Stomach (tissue), 9 donors: Measurements from ENCODE around the gene HSD11B1. TPM values are rescaled to one million over a fixed set of nuclear protein-coding genes. Genes with fewer than 3 reads are reported as not detected.

Source experiments
- DNase-seq, 2 donors: peaks; one replicate each; pipeline versions ENCODE4 v3.0.0 to v3.0.0-alpha.2; 2013 to 2019
- H3K27ac ChIP-seq, 5 donors: fragments of 200-600 bp in 4 of 5; sonication (generic) in 4 of 5; one replicate each; pipeline ENCODE4 v1.5.1; 2013 to 2019; ENCODE audit warnings: mild to moderate bottlenecking in 1 of 5, moderate library complexity in 1 of 5
- H3K27me3 ChIP-seq, 3 donors: fragments of 200-600 bp; sonication (generic); one replicate each; pipeline ENCODE4 v1.5.1; 2017 to 2019; ENCODE audit warnings: mixed run types in 1 of 3
- H3K36me3 ChIP-seq, 4 donors: fragments of 200-600 bp; sonication (generic); 1 replicate in 3 of 4; 2 replicates in 1 of 4; pipeline ENCODE4 v1.5.1; 2016 to 2019
- H3K4me1 ChIP-seq, 4 donors: fragments of 200-600 bp; sonication (generic); one replicate each; pipeline ENCODE4 v1.5.1; 2016 to 2019
- H3K4me3 ChIP-seq, 4 donors: fragments of 200-600 bp; sonication (generic) in 3 of 4; one replicate each; pipeline ENCODE4 v1.5.1; 2016 to 2019; ENCODE audit warnings: mild to moderate bottlenecking in 1 of 4
- H3K9me3 ChIP-seq, 4 donors: fragments of 200-600 bp; sonication (generic); one replicate each; pipeline ENCODE4 v1.5.1; 2016 to 2019
- CTCF ChIP-seq, 7 experiments: fragments of 450-650 bp in 4 of 7; fragments of 200-600 bp in 3 of 7; sonication (generic) in 3 of 7; IDR thresholded peaks; one replicate each; pipeline ENCODE4 v1.5.1; 2016 to 2019; ENCODE audit warnings: antibody characterized with exemption in 7 of 7, control low read depth in 2 of 7, mild to moderate bottlenecking in 1 of 7
- EP300 ChIP-seq: sonication (generic); formaldehyde crosslinking; IDR thresholded peaks from one replicate; pipeline ENCODE4 v1.6.1; 2017; ENCODE audit warnings: antibody characterized with exemption
- POLR2A ChIP-seq, 4 donors: fragments of 450-650 bp; IDR thresholded peaks; one replicate each; pipeline ENCODE4 v1.6.1; 2016; ENCODE audit warnings: antibody characterized with exemption in 4 of 4, control low read depth in 2 of 4, mild to moderate bottlenecking in 1 of 4, moderate library complexity in 1 of 4
- POLR2AphosphoS5 ChIP-seq, 3 donors: sonication (generic); formaldehyde crosslinking; IDR thresholded peaks; one replicate each; pipeline ENCODE4 v1.6.1; 2016; ENCODE audit warnings: antibody characterized with exemption in 3 of 3
- WGBS, 5 donors: extraction: QIAGEN DNeasy Blood & Tissue Kit in 3 of 5; methylation state at CpG; one replicate each; pipeline versions ENCODE4 v1.1.5 to v1.1.7; 2013 to 2018; 5-methylcytosine and 5-hydroxymethylcytosine counted together
- intact Hi-C: fragments of 100-400 bp; cut with DNase I; formaldehyde crosslinking; loops from one replicate; pipeline ENCODE4 v1.15.1; 2023; ENCODE audit warnings: low total_unique reads
- polyA plus RNA-seq, 3 donors: library from polyadenylated mRNA; stranded (reverse); fragments of 200-250 nt; gene quantifications; one replicate each; pipeline ENCODE4 v1.2.3, GENCODE V29; 2013
- total RNA-seq, 5 donors: library from RNA; depleted of rRNA; stranded (reverse); fragments of >200 nt; gene quantifications; one replicate each; pipeline versions ENCODE4 v1.1.0 to v1.2.3, GENCODE V29; 2014 to 2016
- donor health status: healthy with polysubstance abuse.
- donor health status: Bipolar disorder and iron deficiency.
- donor health status: healthy.

HSD11B1 gene
- total and polyA plus RNA-seq, 8 donors: 1.5 to 14.0 (median 2.6) TPM; not detected in 2

DNA sequence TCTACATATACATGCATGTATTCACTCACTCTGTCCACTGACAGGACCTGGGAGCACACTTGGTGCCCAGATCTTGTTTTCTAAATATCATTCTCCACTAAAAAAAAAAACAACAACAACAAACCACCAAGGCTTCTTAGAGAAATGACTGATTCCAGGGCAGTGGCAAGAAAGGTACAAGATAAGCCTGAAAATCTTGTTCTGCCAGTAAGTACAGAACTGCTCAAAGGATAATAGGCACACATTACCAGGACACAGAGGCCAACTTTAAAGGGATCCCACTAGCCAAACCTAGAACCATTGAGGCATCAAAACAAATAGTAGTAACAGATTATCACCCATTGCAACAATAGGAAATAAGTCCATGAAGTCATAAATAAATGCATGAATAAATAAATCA is 10.7 kb downstream of the HSD11B1 start:
- H3K36me3 ChIP-seq: no peaks in the 10 kb centered on the region
- no peak for DNase-seq
- intact Hi-C loops: no loop called here
- H3K9me3 ChIP-seq: no peaks in the 10 kb centered on the region
- peaks cover 0 to 5% (median 0%) of the 10 kb centered on the region in 4 donors for H3K4me1 ChIP-seq
- H3K27ac ChIP-seq: no peak overlapping the region
- TF ChIP-seq EP300 (no peak), CTCF (IDR thresholded peaks at IDR 0.05) (no peak), POLR2AphosphoS5 (IDR thresholded peaks at IDR 0.05) (no peak), POLR2A (IDR thresholded peaks at IDR 0.05) (no peak)
- H3K27me3 ChIP-seq: peaks cover 0 to 5% (median 0%) of the 10 kb centered on the region in 3 donors
- H3K4me3 ChIP-seq: no peak overlapping the region

- no peak overlapping the region for H3K27ac ChIP-seq
- peaks cover 0 to 6% (median 0%) of the 10 kb centered on the region in 4 donors for H3K4me1 ChIP-seq
- no peak overlapping the region for H3K4me3 ChIP-seq
- no peaks in the 10 kb centered on the region for H3K9me3 ChIP-seq
- intact Hi-C loops: no loop called here
- DNase-seq: no peak
- H3K36me3 ChIP-seq: no peaks in the 10 kb centered on the region
- TF ChIP-seq CTCF (IDR thresholded peaks at IDR 0.05) (no peak), POLR2AphosphoS5 (IDR thresholded peaks at IDR 0.05) (no peak), POLR2A (IDR thresholded peaks at IDR 0.05) (no peak), EP300 (no peak)
- WGBS, 5 donors: 59 to 72% (median 66%) methylated on average over 2 of the region's 2 CpGs
- no peaks in the 10 kb centered on the region for H3K27me3 ChIP-seq
These were observed 13.2 kb downstream of the HSD11B1 start for GRCh38 chr1:209717818-209718217.

DNA sequence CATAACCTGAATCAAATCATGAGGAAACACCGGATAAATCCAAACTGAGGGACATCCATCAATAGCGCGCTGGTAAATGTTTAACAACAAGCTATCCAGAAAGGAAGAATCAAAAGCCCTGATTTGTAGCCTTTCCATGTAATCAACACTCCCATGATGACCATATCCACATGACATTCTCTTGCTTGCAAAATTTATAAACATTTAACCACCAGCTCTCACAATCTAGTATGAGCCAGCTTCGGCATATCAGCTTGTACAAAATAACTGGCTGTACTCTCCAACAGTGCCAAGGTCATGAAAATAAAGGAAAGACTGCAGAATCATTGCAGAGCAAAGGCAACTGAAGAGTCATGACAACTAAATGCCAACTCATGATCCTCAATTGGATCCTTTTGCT is 15.7 kb downstream of the HSD11B1 start:
- peak overlapping the region in 2 of 5 donors; percentile 18 to 38 for H3K27ac ChIP-seq
- no peaks in the 10 kb centered on the region for H3K27me3 ChIP-seq
- WGBS, 5 donors: 67 to 83% (median 79%) methylated on average over 4 of the region's 4 CpGs
- peaks cover 0 to 6% (median 0%) of the 10 kb centered on the region in 4 donors for H3K4me1 ChIP-seq
- H3K9me3 ChIP-seq: no peaks in the 10 kb centered on the region
- no peaks in the 10 kb centered on the region for H3K36me3 ChIP-seq
- DNase-seq: peak in 1 of 2 donors; percentile 30
- TF ChIP-seq EP300 (no peak), POLR2A (IDR thresholded peaks at IDR 0.05) (no peak), POLR2AphosphoS5 (IDR thresholded peaks at IDR 0.05) (no peak), CTCF (IDR thresholded peaks at IDR 0.05) (no peak)
- no peak overlapping the region for H3K4me3 ChIP-seq
- intact Hi-C loops: no loop called here

GRCh38 chr1:209720826-209721225 is 16.2 kb downstream of the HSD11B1 start:
- Histone ChIP-seq H3K36me3 (no peaks in the 10 kb centered on the region), H3K9me3 (no peaks in the 10 kb centered on the region), H3K4me1 (peaks cover 0 to 6% (median 0%) of the 10 kb centered on the region in 4 donors), H3K27me3 (no peaks in the 10 kb centered on the region), H3K4me3 (no peak overlapping the region), H3K27ac (peak overlapping the region in 2 of 5 donors; percentile 18 to 38)
- WGBS, 5 donors: 74 to 92% (median 79%) methylated on average over 2 of the region's 2 CpGs
- no peak for DNase-seq
- TF ChIP-seq POLR2AphosphoS5 (IDR thresholded peaks at IDR 0.05) (no peak), CTCF (IDR thresholded peaks at IDR 0.05) (no peak), EP300 (no peak), POLR2A (IDR thresholded peaks at IDR 0.05) (no peak)
- intact Hi-C loops: no loop called here
